K562 (cell line): ENCODE data around the gene DPY19L3. TPM values are rescaled to one million over a fixed set of nuclear protein-coding genes. Genes with fewer than 3 reads are reported as not detected.

Source experiments
- ARID4B ChIP-seq: sonication (generic); formaldehyde crosslinking; IDR thresholded peaks from 2 replicates; pipeline ENCODE4 v1.8.0; 2022; ENCODE audit warnings: mild to moderate bottlenecking, missing genetic modification reagents
- ATF7 ChIP-seq: fragments of 450-650 bp; IDR thresholded peaks from 2 replicates; pipeline ENCODE4 v1.7.1; 2014; ENCODE audit warnings: mild to moderate bottlenecking, moderate library complexity
- BHLHE40 ChIP-seq: IDR thresholded peaks from 2 replicates; pipeline ENCODE4 v1.6.1; 2011; ENCODE audit warnings: low read length, improper control_type of control experiment
- CBFA2T2 ChIP-seq: fragments of 450-650 bp; conservative IDR thresholded peaks from 2 replicates; pipeline ENCODE4 v1.6.1; 2017; ENCODE audit warnings: mild to moderate bottlenecking
- CBX1 ChIP-seq: sonication (generic); IDR thresholded peaks from 2 replicates; pipeline ENCODE4 v1.6.1; 2016; ENCODE audit warnings: antibody characterized with exemption, low read depth, mild to moderate bottlenecking
- EWSR1 ChIP-seq: fragments of 450-650 bp; IDR thresholded peaks from 2 replicates; pipeline ENCODE4 v1.6.1; 2018; ENCODE audit warnings: borderline replicate concordance, mild to moderate bottlenecking, low read depth, moderate library complexity; ENCODE audit not compliant: partially characterized antibody
- HMBOX1 ChIP-seq: sonication (generic); IDR thresholded peaks from 2 replicates; pipeline ENCODE4 v1.6.1; 2016
- HNRNPH1 ChIP-seq: fragments of 200-400 bp; formaldehyde crosslinking; optimal IDR thresholded peaks from 2 replicates; pipeline ENCODE3; 2017; ENCODE audit warnings: low read depth, mild to moderate bottlenecking, low read length, moderate library complexity
- KDM1A ChIP-seq, 2 experiments: fragments of 450-650 bp; IDR thresholded peaks; 2 replicates each; pipeline ENCODE4 v1.6.1; 2016; ENCODE audit warnings: mild to moderate bottlenecking in 2 of 2
- MAX ChIP-seq: sonication (generic); formaldehyde crosslinking; IDR thresholded peaks from 2 replicates; pipeline ENCODE4 v1.9.0; 2022; ENCODE audit warnings: mild to moderate bottlenecking, missing genetic modification reagents
- MYBL2 ChIP-seq, 2 experiments: fragments of 450-650 bp in 1 of 2; sonication (generic) in 1 of 2; formaldehyde crosslinking in 1 of 2; IDR thresholded peaks; 2 replicates each; pipeline versions ENCODE4 v1.6.1 to v1.8.1; 2017 to 2022; ENCODE audit warnings: borderline replicate concordance in 1 of 2, inconsistent platforms in 1 of 2, low read depth in 1 of 2, mild to moderate bottlenecking in 1 of 2, missing genetic modification reagents in 1 of 2, moderate library complexity in 1 of 2
- NCOR1 ChIP-seq: fragments of 450-650 bp; IDR thresholded peaks from 2 replicates; pipeline ENCODE4 v1.6.1; 2016; ENCODE audit warnings: mild to moderate bottlenecking, moderate library complexity
- RAD21 ChIP-seq, 2 experiments: fragments of 250-450 bp in 1 of 2; fragments of 450-650 bp in 1 of 2; sonication (Bioruptor Pico) in 1 of 2; formaldehyde crosslinking in 1 of 2; IDR thresholded peaks in 1 of 2; conservative IDR thresholded peaks in 1 of 2; 2 replicates each; pipeline versions ENCODE4 v1.4.0 to v1.8.0; 2020 to 2022; ENCODE audit warnings: mild to moderate bottlenecking in 2 of 2, moderate library complexity in 1 of 2
- SAP30 ChIP-seq: fragments of 200-600 bp; sonication (generic); IDR thresholded peaks from 2 replicates; pipeline ENCODE4 v1.6.1; 2012; ENCODE audit warnings: borderline replicate concordance, low read depth, mild to moderate bottlenecking, moderate library complexity, low read length, control low read depth, inconsistent platforms; ENCODE audit not compliant: insufficient read depth, poor library complexity, severe bottlenecking
- TCFL5 ChIP-seq: fragments of 250-450 bp; sonication (Bioruptor Pico); conservative IDR thresholded peaks from 2 replicates; pipeline ENCODE4 v1.6.1; 2021; ENCODE audit warnings: mild to moderate bottlenecking, moderate library complexity, matching md5 sums
- ZBTB33 ChIP-seq: sonication (generic); formaldehyde crosslinking; IDR thresholded peaks from 2 replicates; pipeline ENCODE4 v1.8.1; 2023; ENCODE audit warnings: mild to moderate bottlenecking, missing genetic modification reagents
- ZFP36 ChIP-seq: fragments of 150-350 bp; IDR thresholded peaks from 2 replicates; pipeline ENCODE4 v1.6.1; 2018; ENCODE audit warnings: low read length, low read depth; ENCODE audit not compliant: partially characterized antibody
- ZNF12 ChIP-seq: sonication (generic); formaldehyde crosslinking; IDR thresholded peaks from 2 replicates; pipeline ENCODE4 v1.4.0; 2020; ENCODE audit warnings: mild to moderate bottlenecking, missing genetic modification reagents
- ZNF239 ChIP-seq: fragments of 250-450 bp; sonication (Bioruptor Pico); IDR thresholded peaks from 2 replicates; pipeline ENCODE4 v1.4.0; 2020; ENCODE audit warnings: mild to moderate bottlenecking
- ZNF354B ChIP-seq: fragments of 250-450 bp; sonication (Bioruptor Pico); IDR thresholded peaks from 2 replicates; pipeline ENCODE4 v1.4.0; 2020
- polyA plus RNA-seq, 8 experiments: library from polyadenylated mRNA; depleted of rRNA in 4 of 8; stranded (reverse) in 5 of 8; unstranded in 3 of 8; fragments of >200 nt; fragmentation: Nextera tagmentation in 2 of 8; fragmentation: Illumina TruSeq in 1 of 8; extraction: Ambion mirVana in 2 of 8; extraction: Trizol in 1 of 8; gene quantifications; 2 replicates each; pipeline versions ENCODE4 v1.2.1 to v1.2.3, GENCODE V29; 2011 to 2014; ENCODE audit warnings: inconsistent platforms in 1 of 8, missing spikeins in 1 of 8
- total RNA-seq, 7 experiments: library from RNA; depleted of rRNA in 6 of 7; stranded (reverse); fragments of >200 nt in 6 of 7; fragmentation: Illumina TruSeq in 2 of 7; extraction: Trizol in 2 of 7; gene quantifications; 2 replicates each; pipeline versions ENCODE4 v1.2.1 to v1.2.3, GENCODE V29; 2011 to 2021; ENCODE audit warnings: low replicate concordance in 1 of 7

The DPY19L3 gene
- total and polyA plus RNA-seq, 9 of the 15 experiments (the other 6 are each of a cell fraction or from before 2014, with no cell fraction given): 4.7 to 39.2 (median 22.0) TPM

GRCh38 chr19:32405431-32406160 is at the start of gene DPY19L3 (continued):
- TF ChIP-seq HNRNPH1 (no peak), CBFA2T2 (no peak), MAX (CRISPR knock-in tag) (peak; percentile 51), ATF7 (peak; percentile 79), CBX1 (peak; percentile 85), ZNF12 (CRISPR knock-in tag) (no peak), ZFP36 (no peak), BHLHE40 (peak; percentile 100), NCOR1 (0 out of 2 replicates have a peak, but pooled peaks have one; percentile 4), HMBOX1 (no peak), KDM1A (IDR thresholded peaks at IDR 0.05) (no peak), ZBTB33 (CRISPR knock-in tag) (no peak), RAD21 (CRISPR knock-in tag; conservative IDR thresholded peaks at IDR 0.05 in 1 of 2, IDR thresholded peaks at IDR 0.05 in 1 of 2) (no peak), ARID4B (CRISPR knock-in tag) (no peak), MYBL2 (IDR thresholded peaks at IDR 0.05; ENCODE audit: low read depth) (no peak), MYBL2 (CRISPR knock-in tag; IDR thresholded peaks at IDR 0.05; ENCODE audit: borderline replicate concordance) (no peak), ZNF239 (CRISPR knock-in tag) (no peak), ZNF354B (CRISPR knock-in tag) (no peak), SAP30 (peak; percentile 73), EWSR1 (no peak), TCFL5 (CRISPR knock-in tag) (no peak)
